GM20000 (cell line): ENCODE measurements around the gene DCXR.

Source experiments
- DNase-seq: peaks from one replicate; pipeline ENCODE4 v3.0.0; 2012; ENCODE audit warnings: low spot score
- TF ChIP-seq, protein P1 (sequence below): IDR thresholded peaks from 2 replicates; pipeline ENCODE4 v1.5.1; 2012; ENCODE audit warnings: mild to moderate bottlenecking, control low read depth; ENCODE audit errors: extremely low read depth, missing control alignments

Gene DCXR

DNA sequence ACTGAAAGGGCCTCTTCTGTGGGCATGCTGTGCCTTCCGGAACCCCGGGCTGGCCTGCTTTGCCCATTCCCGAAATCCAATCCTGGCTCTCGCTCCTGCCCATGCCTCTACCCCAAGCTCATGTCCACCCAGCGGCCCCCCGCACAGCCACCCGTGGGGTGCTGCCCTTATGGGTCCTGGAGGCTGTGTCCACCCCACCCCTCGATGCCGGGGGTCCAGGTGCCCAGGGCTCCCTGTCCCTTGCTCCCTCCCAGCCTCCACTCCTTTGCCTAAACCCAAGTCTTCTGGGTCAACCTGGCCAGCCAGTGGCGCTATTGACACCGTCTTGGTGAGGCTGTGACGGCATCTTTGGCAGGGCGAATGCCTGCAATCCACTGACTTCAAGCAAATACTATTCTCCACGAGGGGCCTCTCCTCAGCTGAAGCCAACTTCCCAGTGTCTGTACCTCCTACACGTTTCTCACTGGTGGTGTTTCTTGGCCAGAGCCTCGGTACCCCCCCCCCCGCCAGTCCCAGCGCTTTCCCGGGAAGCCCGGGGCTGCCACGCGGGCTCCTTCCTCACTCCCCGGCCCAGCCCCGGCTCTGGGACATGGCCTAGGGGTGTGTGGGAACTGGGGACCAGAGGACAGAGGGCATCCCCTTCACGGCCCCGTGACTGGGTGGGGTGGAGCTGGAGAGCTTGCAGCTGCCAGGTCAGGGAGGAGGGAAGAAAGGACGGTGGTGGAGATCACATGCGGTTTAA is 40.3 kb upstream of the DCXR start:
- TF ChIP-seq, protein P1, sequence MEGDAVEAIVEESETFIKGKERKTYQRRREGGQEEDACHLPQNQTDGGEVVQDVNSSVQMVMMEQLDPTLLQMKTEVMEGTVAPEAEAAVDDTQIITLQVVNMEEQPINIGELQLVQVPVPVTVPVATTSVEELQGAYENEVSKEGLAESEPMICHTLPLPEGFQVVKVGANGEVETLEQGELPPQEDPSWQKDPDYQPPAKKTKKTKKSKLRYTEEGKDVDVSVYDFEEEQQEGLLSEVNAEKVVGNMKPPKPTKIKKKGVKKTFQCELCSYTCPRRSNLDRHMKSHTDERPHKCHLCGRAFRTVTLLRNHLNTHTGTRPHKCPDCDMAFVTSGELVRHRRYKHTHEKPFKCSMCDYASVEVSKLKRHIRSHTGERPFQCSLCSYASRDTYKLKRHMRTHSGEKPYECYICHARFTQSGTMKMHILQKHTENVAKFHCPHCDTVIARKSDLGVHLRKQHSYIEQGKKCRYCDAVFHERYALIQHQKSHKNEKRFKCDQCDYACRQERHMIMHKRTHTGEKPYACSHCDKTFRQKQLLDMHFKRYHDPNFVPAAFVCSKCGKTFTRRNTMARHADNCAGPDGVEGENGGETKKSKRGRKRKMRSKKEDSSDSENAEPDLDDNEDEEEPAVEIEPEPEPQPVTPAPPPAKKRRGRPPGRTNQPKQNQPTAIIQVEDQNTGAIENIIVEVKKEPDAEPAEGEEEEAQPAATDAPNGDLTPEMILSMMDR, result no peak

GRCh38 chr17:82076785-82077591 is 39.5 kb upstream of the DCXR start:
- TF ChIP-seq, protein P1, result no peak
- no peak for DNase-seq

More for the DNA sequence above, 40.3 kb upstream of the DCXR start:
- DNase-seq, result no peak

DNA sequence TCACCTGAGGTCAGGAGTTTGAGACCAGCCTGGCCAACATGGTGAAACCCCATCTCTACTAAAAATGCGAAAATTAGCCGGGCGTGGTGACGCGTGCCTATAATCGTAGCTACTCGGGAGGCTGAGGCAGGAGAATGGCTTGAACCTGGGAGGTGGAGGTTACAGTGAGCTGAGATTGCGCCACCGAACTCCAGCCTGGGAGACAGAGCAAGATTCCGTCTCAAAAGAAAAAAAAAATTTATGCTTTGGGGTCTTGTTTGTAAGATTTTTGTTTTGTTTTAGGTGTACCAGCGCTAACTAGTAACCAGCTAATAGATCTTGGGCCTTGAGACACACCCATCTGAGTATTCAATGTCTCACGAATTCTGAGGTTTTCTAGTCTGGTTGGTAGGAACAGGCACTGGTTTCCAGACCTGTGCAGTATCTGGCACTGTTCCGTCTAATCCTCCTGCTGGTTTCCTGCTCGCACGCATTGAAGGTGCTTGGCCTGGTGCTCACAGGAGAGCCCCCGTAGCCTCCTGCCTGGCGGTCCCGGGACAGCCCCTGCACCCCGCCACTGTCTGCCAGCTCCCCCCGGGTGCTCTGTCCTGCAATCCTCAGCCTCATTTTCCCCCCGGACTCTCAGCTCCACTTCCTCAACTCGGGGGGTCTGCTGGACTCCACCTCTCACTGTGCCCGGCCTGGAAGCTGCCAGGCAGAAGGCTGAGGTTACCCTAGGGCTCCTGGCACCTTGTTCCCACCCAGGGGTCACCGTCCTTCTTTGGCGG is 38.7 kb upstream of the DCXR start:
- no peak for DNase-seq
- TF ChIP-seq, protein P1, result no peak

GRCh38 chr17:82073446-82073845 is 35.9 kb upstream of the DCXR start:
- DNase-seq, result no peak

GRCh38 chr17:82072827-82073226 is 35.3 kb upstream of the DCXR start:
- DNase-seq, result no peak

More at GRCh38 chr17:82073446-82073845, 35.9 kb upstream of the DCXR start:
- TF ChIP-seq, protein P1, result no peak

DNA sequence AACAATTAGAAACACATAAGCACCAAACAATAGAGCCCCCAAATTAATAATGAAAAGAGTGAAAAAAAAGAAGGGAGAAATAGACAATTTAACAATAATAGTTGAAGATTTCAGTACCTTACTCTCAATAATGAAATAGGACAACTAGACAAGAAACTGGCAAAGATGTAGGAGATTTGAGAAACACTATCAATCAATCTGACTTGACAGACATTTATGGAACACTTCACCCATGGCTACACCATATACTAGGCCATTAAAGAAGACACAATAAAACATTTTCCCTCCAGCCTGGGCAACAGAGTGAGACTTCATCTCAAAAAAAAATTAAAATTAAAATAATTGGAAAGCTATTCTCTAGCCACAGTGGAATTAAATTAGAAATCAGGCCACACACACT is 33.1 kb upstream of the DCXR start:
- TF ChIP-seq, protein P1, result no peak
- no peak for DNase-seq

More at GRCh38 chr17:82072827-82073226, 35.3 kb upstream of the DCXR start:
- TF ChIP-seq, protein P1, result no peak
